PC-3 (cell line): ENCODE results near the gene NAPB. TPM values are rescaled to one million over a fixed set of nuclear protein-coding genes. Genes with fewer than 3 reads are reported as not detected.

Source experiments
- ATAC-seq: fragments of 200-7000 bp; cut with Tn5 transposase; 2 replicates; pipeline ENCODE4 v1.9.1; 2020; ENCODE audit warnings: mild to moderate bottlenecking, moderate library complexity
- BruUV-seq: library from RNA; stranded (reverse); fragments of 400-500 nt; replicated peaks from 2 replicates; lab custom pipeline; 2021; lab: Mats Ljungman, UMichigan
- CTCF ChIA-PET: fragments of 300-600 bp; sonication (Branson Sonifier 250); formaldehyde crosslinking; loops from one replicate; lab custom pipeline; 2022; ENCODE audit warnings: antibody characterized with exemption; lab: Charles Lee
- POLR2A ChIA-PET: fragments of 300-600 bp; sonication (Branson Sonifier 250); formaldehyde crosslinking; loops from one replicate; lab custom pipeline; 2022; ENCODE audit warnings: antibody characterized with exemption; ENCODE audit not compliant: unreplicated experiment; lab: Charles Lee
- DNase-seq: peaks from one replicate; pipeline ENCODE4 v3.0.0-alpha.2; 2015
- H2AFZ ChIP-seq: fragments of 300-600 bp; sonication (generic); 2 replicates; pipeline ENCODE4 v1.6.0; 2016; ENCODE audit warnings: antibody characterized with exemption, low read length
- H3F3A ChIP-seq: fragments of 300-600 bp; sonication (generic); one replicate; pipeline ENCODE4 v1.6.0; 2017; ENCODE audit warnings: antibody characterized with exemption, low read length, control low read depth, mild to moderate bottlenecking; ENCODE audit not compliant: unreplicated experiment
- H3K27ac ChIP-seq: fragments of 300-600 bp; sonication (generic); 2 replicates; pipeline ENCODE4 v1.5.1; 2016; ENCODE audit warnings: mild to moderate bottlenecking, low read length
- H3K27me3 ChIP-seq: fragments of 300-600 bp; sonication (generic); 2 replicates; pipeline ENCODE4 v1.6.1; 2016; ENCODE audit warnings: low read length, mixed read lengths
- H3K36me3 ChIP-seq: fragments of 300-600 bp; sonication (generic); 2 replicates; pipeline ENCODE4 v1.6.1; 2016; ENCODE audit warnings: low read depth, mixed run types, low read length, mixed read lengths
- H3K4me1 ChIP-seq: fragments of 300-600 bp; sonication (generic); 2 replicates; pipeline ENCODE4 v1.5.1; 2016; ENCODE audit warnings: low read length; ENCODE audit not compliant: insufficient read depth
- H3K4me2 ChIP-seq: fragments of 300-600 bp; sonication (generic); 2 replicates; pipeline ENCODE4 v1.6.0; 2016; ENCODE audit warnings: low read length
- H3K4me3 ChIP-seq: fragments of 300-600 bp; sonication (generic); 2 replicates; pipeline ENCODE4 v1.5.1; 2016; ENCODE audit warnings: mild to moderate bottlenecking, low read length, mixed read lengths
- H3K79me2 ChIP-seq: fragments of 300-600 bp; sonication (generic); 2 replicates; pipeline ENCODE4 v1.6.1; 2017; ENCODE audit warnings: low read length, mixed read lengths
- H3K9ac ChIP-seq: fragments of 300-600 bp; sonication (generic); 2 replicates; pipeline ENCODE4 v1.6.0; 2016; ENCODE audit warnings: mild to moderate bottlenecking, low read length
- H3K9me2 ChIP-seq: fragments of 300-600 bp; sonication (generic); replicated peaks from 2 replicates; pipeline ENCODE4 v1.6.1; 2016; ENCODE audit warnings: mixed run types, low read length, mixed read lengths
- H3K9me3 ChIP-seq: fragments of 300-600 bp; sonication (generic); 2 replicates; pipeline ENCODE4 v1.6.1; 2016; ENCODE audit warnings: low read length, mixed read lengths
- H4K20me1 ChIP-seq: fragments of 300-600 bp; sonication (generic); 2 replicates; pipeline ENCODE4 v1.6.1; 2016; ENCODE audit warnings: low read length, mixed read lengths
- EZH2 ChIP-seq: fragments of 300-600 bp; sonication (generic); IDR thresholded peaks from one replicate; pipeline ENCODE4 v1.6.1; 2017; ENCODE audit warnings: antibody characterized with exemption, mild to moderate bottlenecking, low read length; ENCODE audit not compliant: unreplicated experiment
- EZH2phosphoT487 ChIP-seq: fragments of 300-600 bp; sonication (generic); IDR thresholded peaks from 2 replicates; pipeline ENCODE4 v1.6.1; 2018; ENCODE audit warnings: mild to moderate bottlenecking, antibody characterized with exemption, low read length, borderline replicate concordance
- intact Hi-C: fragments of 100-400 bp; cut with micrococcal nuclease; formaldehyde crosslinking; loops from 2 replicates; pipeline ENCODE4 v1.9.0; 2023
- total RNA-seq: library from RNA; depleted of rRNA; stranded (reverse); fragments of >200 nt; gene quantifications from 2 replicates; pipeline ENCODE4 v1.2.3, GENCODE V29; 2014
- TF ChIP-seq, protein P1 (sequence below): fragments of 300-600 bp; sonication (generic); conservative IDR thresholded peaks from 2 replicates; pipeline ENCODE4 v1.5.1; 2017; ENCODE audit warnings: antibody characterized with exemption, low read depth, mild to moderate bottlenecking, low read length

The NAPB gene
- total RNA-seq, 1 experiment from 2014 or later = 7.8 TPM

DNA sequence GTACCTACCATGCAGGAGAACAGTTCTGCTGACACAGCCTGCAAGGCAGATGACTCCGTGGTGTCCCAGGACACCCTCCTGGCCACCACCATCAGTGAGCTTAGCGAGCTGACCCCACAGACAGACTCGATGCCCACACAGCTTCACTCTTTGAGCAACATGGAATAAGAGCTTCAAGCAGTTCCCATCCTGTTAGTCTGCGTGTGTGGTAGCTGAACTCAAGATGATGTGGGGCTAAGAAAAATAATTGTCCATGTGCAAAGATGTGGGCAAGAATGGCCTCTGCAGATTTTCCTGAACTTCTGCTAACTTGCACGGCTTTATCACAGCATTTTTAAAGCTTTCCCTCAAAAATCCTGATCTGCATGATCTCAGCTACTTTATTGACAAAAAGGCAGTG lies 51.0 kb downstream of the NAPB start:
- H3K4me2 ChIP-seq = no peak overlapping the region
- peaks cover 25% of the 10 kb centered on the region for H4K20me1 ChIP-seq
- no TSS peak for BruUV-seq
- POLR2A ChIA-PET = no interaction called here
- peaks cover 32% of the 10 kb centered on the region for H3K4me1 ChIP-seq
- no peak overlapping the region for H3K9ac ChIP-seq
- TF ChIP-seq, protein P1, sequence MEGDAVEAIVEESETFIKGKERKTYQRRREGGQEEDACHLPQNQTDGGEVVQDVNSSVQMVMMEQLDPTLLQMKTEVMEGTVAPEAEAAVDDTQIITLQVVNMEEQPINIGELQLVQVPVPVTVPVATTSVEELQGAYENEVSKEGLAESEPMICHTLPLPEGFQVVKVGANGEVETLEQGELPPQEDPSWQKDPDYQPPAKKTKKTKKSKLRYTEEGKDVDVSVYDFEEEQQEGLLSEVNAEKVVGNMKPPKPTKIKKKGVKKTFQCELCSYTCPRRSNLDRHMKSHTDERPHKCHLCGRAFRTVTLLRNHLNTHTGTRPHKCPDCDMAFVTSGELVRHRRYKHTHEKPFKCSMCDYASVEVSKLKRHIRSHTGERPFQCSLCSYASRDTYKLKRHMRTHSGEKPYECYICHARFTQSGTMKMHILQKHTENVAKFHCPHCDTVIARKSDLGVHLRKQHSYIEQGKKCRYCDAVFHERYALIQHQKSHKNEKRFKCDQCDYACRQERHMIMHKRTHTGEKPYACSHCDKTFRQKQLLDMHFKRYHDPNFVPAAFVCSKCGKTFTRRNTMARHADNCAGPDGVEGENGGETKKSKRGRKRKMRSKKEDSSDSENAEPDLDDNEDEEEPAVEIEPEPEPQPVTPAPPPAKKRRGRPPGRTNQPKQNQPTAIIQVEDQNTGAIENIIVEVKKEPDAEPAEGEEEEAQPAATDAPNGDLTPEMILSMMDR = no peak
- no peak for TF ChIP-seq EZH2phosphoT487
- no peak for TF ChIP-seq EZH2
- peaks cover 56% of the 10 kb centered on the region; the same call in 1 of the 2 replicates for H3K36me3 ChIP-seq
- no peaks in the 10 kb centered on the region for H3F3A ChIP-seq
- no peak overlapping the region for H2AFZ ChIP-seq
- no peak for ATAC-seq
- no peaks in the 10 kb centered on the region for H3K9me3 ChIP-seq
- intact Hi-C loops = no loop called here
- H3K9me2 ChIP-seq = no peaks in the 10 kb centered on the region
- no peaks in the 10 kb centered on the region for H3K27me3 ChIP-seq
- H3K79me2 ChIP-seq = peaks cover 53% of the 10 kb centered on the region
- no peak overlapping the region for H3K4me3 ChIP-seq
- CTCF ChIA-PET = no interaction called here
- H3K27ac ChIP-seq = no peak overlapping the region
- no peak for DNase-seq

DNA sequence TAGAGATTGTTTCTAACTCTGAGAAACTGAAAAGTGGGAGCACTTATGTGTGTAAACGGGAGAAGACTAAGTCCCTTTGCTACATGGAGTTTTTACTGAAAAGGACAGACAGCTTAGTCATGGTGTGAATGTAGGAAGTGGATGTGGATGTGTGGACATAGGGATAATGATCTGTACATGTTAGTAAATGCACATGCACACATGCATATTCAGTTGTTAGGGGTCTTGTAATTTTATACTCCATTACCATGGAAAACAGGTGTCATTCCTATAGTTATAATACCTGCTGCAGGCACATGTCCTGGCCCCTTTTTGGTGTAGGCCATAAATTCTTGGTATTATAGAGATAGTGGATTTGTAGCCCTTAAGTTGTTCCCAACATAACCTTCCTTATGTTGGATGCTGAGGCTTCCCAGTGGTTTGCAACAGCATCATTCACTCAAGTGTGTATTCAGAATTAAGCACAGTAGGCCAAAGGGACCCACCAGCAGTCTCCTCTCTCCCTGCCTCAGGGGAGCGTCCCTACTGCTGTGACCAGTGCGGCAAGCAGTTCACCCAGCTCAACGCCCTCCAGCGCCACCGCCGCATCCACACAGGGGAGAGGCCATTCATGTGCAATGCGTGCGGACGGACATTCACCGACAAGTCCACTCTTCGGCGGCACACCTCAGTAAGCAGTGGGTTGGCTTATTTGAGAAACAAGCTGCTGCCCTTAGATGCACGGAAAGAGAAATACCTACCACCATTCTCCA lies 52.0 kb downstream of the NAPB start:
- Histone ChIP-seq H3K4me3 (no peak overlapping the region), H3K27ac (no peak overlapping the region), H3K9ac (no peak overlapping the region), H3F3A (no peaks in the 10 kb centered on the region), H3K27me3 (no peaks in the 10 kb centered on the region), H3K4me2 (no peak overlapping the region), H3K9me3 (no peaks in the 10 kb centered on the region), H2AFZ (no peak overlapping the region), H3K79me2 (peaks cover 63% of the 10 kb centered on the region), H3K4me1 (peaks cover 34% of the 10 kb centered on the region), H3K9me2 (no peaks in the 10 kb centered on the region), H4K20me1 (peaks cover 25% of the 10 kb centered on the region), H3K36me3 (peaks cover 61% of the 10 kb centered on the region; the same call in 1 of the 2 replicates)
- BruUV-seq = no TSS peak
- TF ChIP-seq, protein P1 = no peak
- TF ChIP-seq EZH2 = no peak
- TF ChIP-seq EZH2phosphoT487 = no peak
- ATAC-seq (no peak), DNase-seq (no peak)
- intact Hi-C loops = no loop called here
- ChIA-PET POLR2A (no interaction called here), CTCF (no interaction called here)
